Measurements from ENCODE around the gene MICAL2. TPM values are rescaled to one million over a fixed set of nuclear protein-coding genes. Genes with fewer than 3 reads are reported as not detected.

MICAL2 gene
- total RNA-seq, 4 donors from 2014 or later, result 109 to 197 (median 183) TPM

DNA sequence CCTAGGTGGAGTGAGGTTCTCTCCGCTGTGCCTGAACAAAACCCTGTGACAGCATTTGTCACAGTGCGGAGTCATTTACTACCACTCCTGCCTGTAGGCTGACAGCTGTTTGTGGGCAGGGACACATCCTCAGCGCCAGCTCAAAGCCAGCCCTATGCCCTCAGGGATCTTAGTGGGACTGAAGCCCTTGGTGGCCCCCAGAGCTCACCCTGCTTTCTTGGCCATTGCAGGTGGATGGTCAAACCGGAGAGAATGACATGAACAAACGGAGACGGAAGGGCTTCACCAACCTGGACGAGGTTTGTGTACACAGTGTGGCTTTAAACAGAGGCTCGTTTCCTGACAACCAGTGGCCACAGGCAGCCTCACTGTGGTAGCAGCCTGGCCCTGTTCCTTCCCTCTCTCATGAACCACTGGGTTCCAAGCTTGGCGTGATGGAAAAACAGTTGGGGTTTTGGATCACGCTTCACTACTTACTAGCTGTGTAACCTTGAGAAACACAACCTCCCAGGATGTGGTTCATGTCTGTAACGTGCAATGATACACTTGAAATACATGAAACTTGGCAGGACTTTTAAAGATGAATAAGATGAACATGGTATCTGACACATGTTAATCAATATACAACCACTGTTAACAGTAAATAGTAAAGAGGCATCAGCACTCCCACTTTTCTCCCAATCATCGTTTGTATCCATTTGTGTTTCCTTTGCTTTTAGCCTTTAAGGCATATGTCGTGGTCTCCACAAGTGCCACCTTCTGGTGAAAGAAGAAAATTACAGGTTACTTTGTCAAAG lies 125.8 kb downstream of the MICAL2 start:
- no peak for TF ChIP-seq POLR2A (IDR thresholded peaks at IDR 0.05)
- TF ChIP-seq, protein P1, sequence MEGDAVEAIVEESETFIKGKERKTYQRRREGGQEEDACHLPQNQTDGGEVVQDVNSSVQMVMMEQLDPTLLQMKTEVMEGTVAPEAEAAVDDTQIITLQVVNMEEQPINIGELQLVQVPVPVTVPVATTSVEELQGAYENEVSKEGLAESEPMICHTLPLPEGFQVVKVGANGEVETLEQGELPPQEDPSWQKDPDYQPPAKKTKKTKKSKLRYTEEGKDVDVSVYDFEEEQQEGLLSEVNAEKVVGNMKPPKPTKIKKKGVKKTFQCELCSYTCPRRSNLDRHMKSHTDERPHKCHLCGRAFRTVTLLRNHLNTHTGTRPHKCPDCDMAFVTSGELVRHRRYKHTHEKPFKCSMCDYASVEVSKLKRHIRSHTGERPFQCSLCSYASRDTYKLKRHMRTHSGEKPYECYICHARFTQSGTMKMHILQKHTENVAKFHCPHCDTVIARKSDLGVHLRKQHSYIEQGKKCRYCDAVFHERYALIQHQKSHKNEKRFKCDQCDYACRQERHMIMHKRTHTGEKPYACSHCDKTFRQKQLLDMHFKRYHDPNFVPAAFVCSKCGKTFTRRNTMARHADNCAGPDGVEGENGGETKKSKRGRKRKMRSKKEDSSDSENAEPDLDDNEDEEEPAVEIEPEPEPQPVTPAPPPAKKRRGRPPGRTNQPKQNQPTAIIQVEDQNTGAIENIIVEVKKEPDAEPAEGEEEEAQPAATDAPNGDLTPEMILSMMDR (IDR thresholded peaks at IDR 0.05), result peak; percentile 20 to 86 (median 79)
- DNase-seq, result peak in 1 of 3 donors; percentile 56
- peak overlapping the region in 3 of 4 donors; percentile 10 to 71 (median 59) for H3K27ac ChIP-seq
- no peaks in the 10 kb centered on the region for H3K27me3 ChIP-seq
- H3K4me1 ChIP-seq, result peaks cover 0 to 17% (median 2%) of the 10 kb centered on the region in 4 donors
- H3K36me3 ChIP-seq, result peaks cover 0 to 54% (median 0%) of the 10 kb centered on the region in 3 donors
- no peaks in the 10 kb centered on the region for H3K9me3 ChIP-seq
- H3K4me3 ChIP-seq, result no peak overlapping the region

DNA sequence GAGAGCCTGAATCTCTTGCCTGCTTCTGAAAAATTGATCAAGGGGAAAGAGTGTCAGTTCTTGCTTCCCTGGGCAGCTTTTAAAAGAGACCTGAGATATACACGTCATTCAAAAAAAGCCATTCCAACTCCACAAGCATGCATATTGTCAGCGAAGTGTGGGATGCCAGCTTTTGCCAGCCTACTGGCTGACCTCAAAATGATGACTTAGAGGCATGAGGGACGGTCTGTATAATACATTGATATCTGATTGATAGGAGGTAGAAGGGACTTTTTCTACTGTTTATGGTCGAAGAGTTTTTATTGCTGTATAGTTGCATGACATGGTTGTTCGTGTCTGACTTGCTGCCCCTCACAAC lies 126.3 kb downstream of the MICAL2 start:
- peaks cover 0 to 19% (median 2%) of the 10 kb centered on the region in 4 donors for H3K4me1 ChIP-seq

DNA sequence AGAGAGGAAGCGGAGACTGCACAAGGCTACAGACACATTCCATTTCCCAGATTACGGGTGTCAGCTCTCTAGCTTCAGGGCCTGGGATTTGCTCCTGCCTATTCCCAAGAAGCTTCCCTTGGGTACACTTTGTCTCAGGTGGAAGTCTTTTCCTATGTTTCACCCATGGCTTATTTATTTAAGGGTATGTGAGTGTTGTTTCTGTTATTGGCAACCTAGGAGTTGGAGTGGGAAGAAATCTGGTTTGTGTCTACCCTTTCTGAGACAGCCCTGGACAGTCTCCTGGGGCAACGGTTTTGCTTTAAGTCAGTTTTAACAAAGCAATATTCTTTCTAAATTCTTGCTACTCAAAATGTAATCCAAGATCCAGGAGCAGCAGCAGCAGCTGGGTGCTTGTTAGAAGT lies 127.0 kb downstream of the MICAL2 start:
- H3K4me1 ChIP-seq, result peaks cover 0 to 19% (median 2%) of the 10 kb centered on the region in 4 donors
- H3K9me3 ChIP-seq, result no peaks in the 10 kb centered on the region
- peak overlapping the region in 1 of 4 donors; percentile 71 for H3K27ac ChIP-seq
- no peak for DNase-seq
- H3K36me3 ChIP-seq, result peaks cover 0 to 53% (median 0%) of the 10 kb centered on the region in 3 donors
- H3K4me3 ChIP-seq, result no peak overlapping the region
- no peak for TF ChIP-seq POLR2A (IDR thresholded peaks at IDR 0.05)
- TF ChIP-seq, protein P1 (IDR thresholded peaks at IDR 0.05), result no peak
- H3K27me3 ChIP-seq, result no peaks in the 10 kb centered on the region

More for the DNA sequence above, 126.3 kb downstream of the MICAL2 start:
- DNase-seq, result no peak
- peak overlapping the region in 1 of 4 donors; percentile 71 for H3K27ac ChIP-seq
- TF ChIP-seq, protein P1 (IDR thresholded peaks at IDR 0.05), result no peak
- TF ChIP-seq POLR2A (IDR thresholded peaks at IDR 0.05), result no peak
- peaks cover 0 to 51% (median 0%) of the 10 kb centered on the region in 3 donors for H3K36me3 ChIP-seq
- H3K27me3 ChIP-seq, result no peaks in the 10 kb centered on the region
- no peak overlapping the region for H3K4me3 ChIP-seq
- no peaks in the 10 kb centered on the region for H3K9me3 ChIP-seq

DNA sequence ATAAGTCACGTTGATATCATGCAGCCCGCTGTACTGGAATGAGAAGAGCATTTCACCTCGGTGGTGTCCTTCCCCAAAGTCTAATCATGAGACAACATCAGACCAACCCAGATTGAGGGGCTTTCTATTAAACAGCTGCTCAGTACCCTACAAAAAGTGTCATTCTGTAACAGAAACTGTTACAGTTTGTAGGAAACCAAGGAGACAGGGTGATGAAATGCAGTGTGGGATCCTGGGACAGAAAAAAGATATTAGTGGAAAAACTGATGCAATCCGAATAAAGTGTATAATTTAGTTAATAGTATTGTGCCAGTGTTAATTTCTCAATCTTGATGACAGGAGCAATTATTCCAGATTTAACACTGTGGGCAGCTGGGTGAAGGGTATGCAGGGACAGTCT lies 128.0 kb downstream of the MICAL2 start:
- H3K4me1 ChIP-seq, result peaks cover 0 to 19% (median 2%) of the 10 kb centered on the region in 4 donors
- peak overlapping the region in 1 of 4 donors; percentile 67 for H3K27ac ChIP-seq
- no peak for DNase-seq
- peaks cover 0 to 58% (median 0%) of the 10 kb centered on the region in 3 donors for H3K36me3 ChIP-seq
- no peak overlapping the region for H3K4me3 ChIP-seq
- no peak for TF ChIP-seq POLR2A (IDR thresholded peaks at IDR 0.05)
- TF ChIP-seq, protein P1 (IDR thresholded peaks at IDR 0.05), result no peak
- H3K27me3 ChIP-seq, result no peaks in the 10 kb centered on the region
- no peaks in the 10 kb centered on the region for H3K9me3 ChIP-seq

DNA sequence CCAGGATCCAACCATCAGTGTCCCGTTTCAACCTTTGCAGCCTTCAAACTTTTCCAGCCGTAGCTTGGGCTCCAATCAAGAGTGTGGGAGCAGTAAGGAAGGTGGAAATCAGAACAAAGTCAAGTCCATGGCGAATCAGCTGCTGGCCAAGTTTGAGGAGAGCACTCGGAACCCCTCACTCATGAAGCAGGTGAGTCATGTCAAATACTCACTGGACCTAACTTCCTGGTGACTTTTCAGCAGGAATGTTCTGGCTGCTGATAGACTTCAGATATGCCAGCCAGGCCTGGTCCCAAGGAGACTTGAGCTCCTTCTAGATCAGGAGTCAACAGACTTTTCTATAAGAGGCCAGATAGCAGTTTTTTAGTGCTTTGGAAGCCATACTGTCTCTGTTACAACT lies 129.0 kb downstream of the MICAL2 start:
- TF ChIP-seq, protein P1 (IDR thresholded peaks at IDR 0.05), result no peak
- no peak for TF ChIP-seq POLR2A (IDR thresholded peaks at IDR 0.05)
- no peaks in the 10 kb centered on the region for H3K27me3 ChIP-seq
- H3K36me3 ChIP-seq, result peaks cover 0 to 60% (median 0%) of the 10 kb centered on the region in 3 donors
- peaks cover 0 to 19% (median 2%) of the 10 kb centered on the region in 4 donors for H3K4me1 ChIP-seq
- H3K9me3 ChIP-seq, result no peaks in the 10 kb centered on the region
- no peak for DNase-seq
- H3K27ac ChIP-seq, result peak overlapping the region in 1 of 4 donors; percentile 67
- H3K4me3 ChIP-seq, result no peak overlapping the region
